ENCODE measurements around the gene ACKR2.

- no peak for TF ChIP-seq CTCF (conservative IDR thresholded peaks at IDR 0.05; ENCODE audit: low read depth in 2 of 2)
- no peak for TF ChIP-seq EZH2phosphoT487 (IDR thresholded peaks at IDR 0.05; ENCODE audit: unreplicated experiment)
- no peak for TF ChIP-seq POLR2AphosphoS5 (IDR thresholded peaks at IDR 0.05; ENCODE audit: low read depth)
- TF ChIP-seq EZH2 (IDR thresholded peaks at IDR 0.05; ENCODE audit: low read depth, unreplicated experiment): no peak
- TF ChIP-seq REST (IDR thresholded peaks at IDR 0.05; ENCODE audit: unreplicated experiment): no peak
- TF ChIP-seq JUNB (IDR thresholded peaks at IDR 0.05; ENCODE audit: unreplicated experiment): no peak
- no peak for TF ChIP-seq ZNF114 (CRISPR knock-in tag; IDR thresholded peaks at IDR 0.05)
- TF ChIP-seq STAT1 (IDR thresholded peaks at IDR 0.05; ENCODE audit: unreplicated experiment): no peak
- no peak for TF ChIP-seq CREB1 (CRISPR knock-in tag; IDR thresholded peaks at IDR 0.05; ENCODE audit: low read depth)
- no peak for TF ChIP-seq NANOG (IDR thresholded peaks at IDR 0.05; ENCODE audit: borderline replicate concordance)
- TF ChIP-seq, protein P1, sequence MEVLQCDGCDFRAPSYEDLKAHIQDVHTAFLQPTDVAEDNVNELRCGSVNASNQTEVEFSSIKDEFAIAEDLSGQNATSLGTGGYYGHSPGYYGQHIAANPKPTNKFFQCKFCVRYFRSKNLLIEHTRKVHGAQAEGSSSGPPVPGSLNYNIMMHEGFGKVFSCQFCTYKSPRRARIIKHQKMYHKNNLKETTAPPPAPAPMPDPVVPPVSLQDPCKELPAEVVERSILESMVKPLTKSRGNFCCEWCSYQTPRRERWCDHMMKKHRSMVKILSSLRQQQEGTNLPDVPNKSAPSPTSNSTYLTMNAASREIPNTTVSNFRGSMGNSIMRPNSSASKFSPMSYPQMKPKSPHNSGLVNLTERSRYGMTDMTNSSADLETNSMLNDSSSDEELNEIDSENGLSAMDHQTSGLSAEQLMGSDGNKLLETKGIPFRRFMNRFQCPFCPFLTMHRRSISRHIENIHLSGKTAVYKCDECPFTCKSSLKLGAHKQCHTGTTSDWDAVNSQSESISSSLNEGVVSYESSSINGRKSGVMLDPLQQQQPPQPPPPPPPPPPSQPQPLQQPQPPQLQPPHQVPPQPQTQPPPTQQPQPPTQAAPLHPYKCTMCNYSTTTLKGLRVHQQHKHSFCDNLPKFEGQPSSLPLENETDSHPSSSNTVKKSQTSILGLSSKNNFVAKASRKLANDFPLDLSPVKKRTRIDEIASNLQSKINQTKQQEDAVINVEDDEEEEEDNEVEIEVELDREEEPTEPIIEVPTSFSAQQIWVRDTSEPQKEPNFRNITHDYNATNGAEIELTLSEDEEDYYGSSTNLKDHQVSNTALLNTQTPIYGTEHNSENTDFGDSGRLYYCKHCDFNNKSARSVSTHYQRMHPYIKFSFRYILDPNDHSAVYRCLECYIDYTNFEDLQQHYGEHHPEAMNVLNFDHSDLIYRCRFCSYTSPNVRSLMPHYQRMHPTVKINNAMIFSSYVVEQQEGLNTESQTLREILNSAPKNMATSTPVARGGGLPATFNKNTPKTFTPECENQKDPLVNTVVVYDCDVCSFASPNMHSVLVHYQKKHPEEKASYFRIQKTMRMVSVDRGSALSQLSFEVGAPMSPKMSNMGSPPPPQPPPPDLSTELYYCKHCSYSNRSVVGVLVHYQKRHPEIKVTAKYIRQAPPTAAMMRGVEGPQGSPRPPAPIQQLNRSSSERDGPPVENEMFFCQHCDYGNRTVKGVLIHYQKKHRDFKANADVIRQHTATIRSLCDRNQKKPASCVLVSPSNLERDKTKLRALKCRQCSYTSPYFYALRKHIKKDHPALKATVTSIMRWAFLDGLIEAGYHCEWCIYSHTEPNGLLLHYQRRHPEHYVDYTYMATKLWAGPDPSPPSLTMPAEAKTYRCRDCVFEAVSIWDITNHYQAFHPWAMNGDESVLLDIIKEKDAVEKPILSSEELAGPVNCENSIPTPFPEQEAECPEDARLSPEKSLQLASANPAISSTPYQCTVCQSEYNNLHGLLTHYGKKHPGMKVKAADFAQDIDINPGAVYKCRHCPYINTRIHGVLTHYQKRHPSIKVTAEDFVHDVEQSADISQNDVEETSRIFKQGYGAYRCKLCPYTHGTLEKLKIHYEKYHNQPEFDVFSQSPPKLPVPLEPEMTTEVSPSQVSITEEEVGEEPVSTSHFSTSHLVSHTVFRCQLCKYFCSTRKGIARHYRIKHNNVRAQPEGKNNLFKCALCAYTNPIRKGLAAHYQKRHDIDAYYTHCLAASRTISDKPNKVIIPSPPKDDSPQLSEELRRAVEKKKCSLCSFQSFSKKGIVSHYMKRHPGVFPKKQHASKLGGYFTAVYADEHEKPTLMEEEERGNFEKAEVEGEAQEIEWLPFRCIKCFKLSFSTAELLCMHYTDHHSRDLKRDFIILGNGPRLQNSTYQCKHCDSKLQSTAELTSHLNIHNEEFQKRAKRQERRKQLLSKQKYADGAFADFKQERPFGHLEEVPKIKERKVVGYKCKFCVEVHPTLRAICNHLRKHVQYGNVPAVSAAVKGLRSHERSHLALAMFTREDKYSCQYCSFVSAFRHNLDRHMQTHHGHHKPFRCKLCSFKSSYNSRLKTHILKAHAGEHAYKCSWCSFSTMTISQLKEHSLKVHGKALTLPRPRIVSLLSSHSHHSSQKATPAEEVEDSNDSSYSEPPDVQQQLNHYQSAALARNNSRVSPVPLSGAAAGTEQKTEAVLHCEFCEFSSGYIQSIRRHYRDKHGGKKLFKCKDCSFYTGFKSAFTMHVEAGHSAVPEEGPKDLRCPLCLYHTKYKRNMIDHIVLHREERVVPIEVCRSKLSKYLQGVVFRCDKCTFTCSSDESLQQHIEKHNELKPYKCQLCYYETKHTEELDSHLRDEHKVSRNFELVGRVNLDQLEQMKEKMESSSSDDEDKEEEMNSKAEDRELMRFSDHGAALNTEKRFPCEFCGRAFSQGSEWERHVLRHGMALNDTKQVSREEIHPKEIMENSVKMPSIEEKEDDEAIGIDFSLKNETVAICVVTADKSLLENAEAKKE (CRISPR knock-in tag; IDR thresholded peaks at IDR 0.05): no peak
- TF ChIP-seq ETS1 (IDR thresholded peaks at IDR 0.05): no peak
- no peak for TF ChIP-seq ZNF331 (CRISPR knock-in tag; IDR thresholded peaks at IDR 0.05; ENCODE audit: low read depth)
Measured at GRCh38 chr3:42815826-42816225, 6.6 kb downstream of the ACKR2 start.

All from GM23338 (cell line).